GM21360 (cell line): ENCODE data around the gene RIPOR3.

Source experiments
- ATAC-seq: cut with Tn5 transposase; IDR thresholded peaks from one replicate; pipeline ENCODE4 v1.9.1; 2021; ENCODE audit warnings: mild to moderate bottlenecking, moderate library complexity; ENCODE audit not compliant: unreplicated experiment

Gene RIPOR3

GRCh38 chr20:50536333-50536732, 155.0 kb downstream of the RIPOR3 start:
- ATAC-seq: no peak
